CD4-positive, alpha-beta T cell (primary cell): ENCODE data around the gene RGS10. TPM values are rescaled to one million over a fixed set of nuclear protein-coding genes. Genes with fewer than 3 reads are reported as not detected.
"Not testable (repeated sequence)": the region's sequence is repeated elsewhere in the genome, so short reads cannot be mapped to it uniquely, and the experiment has no call there.

ENCODE experiments used
- ATAC-seq: fragments of 200-7000 bp; cut with Tn5 transposase; one replicate; pipeline ENCODE4 v1.10.0; 2022; ENCODE audit warnings: mild to moderate bottlenecking; ENCODE audit not compliant: poor library complexity
- CTCF ChIA-PET: fragments of 350-600 bp; sonication (Branson Sonifier 250); formaldehyde crosslinking; loops from one replicate; lab custom pipeline; 2021; ENCODE audit warnings: antibody characterized with exemption, inconsistent platforms; lab: Charles Lee
- POLR2A ChIA-PET: fragments of 350-600 bp; sonication (Branson Sonifier 250); formaldehyde crosslinking; loops from one replicate; lab custom pipeline; 2021; ENCODE audit warnings: antibody characterized with exemption, inconsistent platforms; lab: Charles Lee
- DNase-seq, 14 experiments: peaks; one replicate each; pipeline ENCODE4 v3.0.0-alpha.2; 2013 to 2020; ENCODE audit warnings: mixed read lengths in 2 of 14
- H3K27ac ChIP-seq, 2 donors: one replicate each; pipeline versions ENCODE4 v1.5.1 to v1.7.0; 2013; ENCODE audit warnings: low read length in 2 of 2, low read depth in 1 of 2, mild to moderate bottlenecking in 1 of 2
- H3K27me3 ChIP-seq, 2 experiments: 1 replicate in 1 of 2; 2 replicates in 1 of 2; pipeline versions ENCODE4 v1.6.1 to v1.7.0; 2013; ENCODE audit warnings: low read length in 2 of 2, control low read depth in 1 of 2, mild to moderate bottlenecking in 1 of 2, moderate library complexity in 1 of 2; ENCODE audit not compliant: insufficient read depth in 2 of 2, control insufficient read depth in 1 of 2
- H3K36me3 ChIP-seq: one replicate; pipeline ENCODE4 v1.6.1; 2013; ENCODE audit warnings: low read length, control low read depth; ENCODE audit not compliant: insufficient read depth
- H3K4me1 ChIP-seq: one replicate; pipeline ENCODE4 v1.6.1; 2013; ENCODE audit warnings: low read length, control low read depth; ENCODE audit not compliant: insufficient read depth
- H3K4me3 ChIP-seq: one replicate; pipeline ENCODE4 v1.5.1; 2013; ENCODE audit warnings: mild to moderate bottlenecking, low read length, moderate library complexity
- H3K9me3 ChIP-seq, 2 experiments: 1 replicate in 1 of 2; 2 replicates in 1 of 2; pipeline versions ENCODE4 v1.6.1 to v1.7.0; 2013; ENCODE audit warnings: low read length in 2 of 2, mild to moderate bottlenecking in 2 of 2, control low read depth in 1 of 2, moderate library complexity in 1 of 2; ENCODE audit not compliant: control insufficient read depth in 1 of 2, insufficient read depth in 1 of 2
- H3K27ac Mint-ChIP-seq: one replicate; pipeline ENCODE4 v1.8.0; 2020; ENCODE audit warnings: mixed read lengths
- H3K27me3 Mint-ChIP-seq: one replicate; pipeline ENCODE4 v1.8.0; 2021; ENCODE audit warnings: mixed read lengths
- H3K36me3 Mint-ChIP-seq: one replicate; pipeline ENCODE4 v1.8.0; 2021; ENCODE audit warnings: low read depth, mixed read lengths
- H3K4me1 Mint-ChIP-seq: one replicate; pipeline ENCODE4 v1.8.0; 2021; ENCODE audit warnings: low read depth, mixed read lengths
- H3K4me3 Mint-ChIP-seq: one replicate; pipeline ENCODE4 v1.8.0; 2020; ENCODE audit warnings: mild to moderate bottlenecking, mixed read lengths
- H3K9me3 Mint-ChIP-seq: one replicate; pipeline ENCODE4 v1.8.0; 2020; ENCODE audit warnings: mixed read lengths
- CTCF ChIP-seq: fragments of 200-600 bp; IDR thresholded peaks from one replicate; pipeline ENCODE4 v1.8.0; 2022; ENCODE audit warnings: antibody characterized with exemption, mild to moderate bottlenecking
- intact Hi-C, 2 experiments: fragments of 100-400 bp; cut with DNase I in 1 of 2; cut with micrococcal nuclease in 1 of 2; formaldehyde crosslinking; loops; one replicate each; pipeline versions ENCODE4 v1.15.1 to v1.9.0; 2023 to 2025; cut with DNase I, micrococcal nuclease
- total RNA-seq, 174 experiments: library from RNA in 2 of 174; stranded (reverse) in 2 of 174; gene quantifications; one replicate each; pipeline ENCODE4 v1.2.3 and lab custom pipeline; 2021 to 2026

Gene RGS10
- total RNA-seq, 2 experiments from 2014 or later: 132 to 134 TPM

- intact Hi-C loops: no loop called here
- no peak overlapping the region for H3K4me3 Mint-ChIP-seq
- no peak overlapping the region for H3K27ac Mint-ChIP-seq
- H3K27me3 Mint-ChIP-seq: no peaks in the 10 kb centered on the region
- no peak for DNase-seq
- no peaks in the 10 kb centered on the region for H3K4me1 ChIP-seq
- H3K9me3 Mint-ChIP-seq: no peaks in the 10 kb centered on the region
- CTCF ChIA-PET: interaction anchor here (1.1 kb wide), 1 partner anchor 19 kb away, joined by 4 read pairs; no protein-coding TSS in a partner anchor
- H3K36me3 ChIP-seq: no peaks in the 10 kb centered on the region
- TF ChIP-seq CTCF: no peak
- H3K4me3 ChIP-seq: no peak overlapping the region
- H3K4me1 Mint-ChIP-seq: no peaks in the 10 kb centered on the region
- no peaks in the 10 kb centered on the region for H3K9me3 ChIP-seq
- POLR2A ChIA-PET: no interaction called here
- H3K27ac ChIP-seq: no peak overlapping the region
- no peak for ATAC-seq
- no peaks in the 10 kb centered on the region for H3K36me3 Mint-ChIP-seq
- no peaks in the 10 kb centered on the region for H3K27me3 ChIP-seq
These were observed 19.6 kb upstream of the RGS10 start for GRCh38 chr10:119562097-119562496.

DNA sequence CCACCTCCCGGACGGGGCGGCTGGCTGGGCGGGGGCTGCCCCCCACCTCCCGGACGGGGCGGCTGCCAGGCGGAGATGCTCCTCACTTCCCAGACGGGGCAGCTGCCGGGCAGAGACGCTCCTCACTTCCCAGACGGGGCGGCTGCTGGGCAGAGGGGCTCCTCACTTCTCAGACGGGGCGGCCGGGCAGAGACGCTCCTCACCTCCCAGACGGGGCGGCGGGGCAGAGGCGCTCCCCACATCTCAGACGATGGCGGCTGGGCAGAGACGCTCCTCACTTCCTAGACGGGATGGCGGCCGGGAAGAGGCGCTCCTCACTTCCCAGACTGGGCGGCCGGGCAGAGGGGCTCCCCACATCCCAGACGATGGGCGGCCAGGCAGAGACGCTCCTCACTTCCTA is 17.0 kb upstream of the RGS10 start:
- H3K4me3 Mint-ChIP-seq, DNase-seq, H3K4me1 ChIP-seq, H3K4me3 ChIP-seq, H3K27me3 Mint-ChIP-seq, H3K27ac Mint-ChIP-seq, H3K9me3 Mint-ChIP-seq, H3K27me3 ChIP-seq, H3K36me3 Mint-ChIP-seq, H3K9me3 ChIP-seq, H3K4me1 Mint-ChIP-seq, ATAC-seq, intact Hi-C loops, CTCF ChIA-PET, H3K36me3 ChIP-seq, POLR2A ChIA-PET, H3K27ac ChIP-seq: not testable (repeated sequence)

GRCh38 chr10:119556081-119556480 is 13.6 kb upstream of the RGS10 start:
- H3K27me3 Mint-ChIP-seq, H3K9me3 Mint-ChIP-seq, H3K27me3 ChIP-seq, DNase-seq, H3K9me3 ChIP-seq, H3K4me3 ChIP-seq, H3K27ac Mint-ChIP-seq, H3K36me3 ChIP-seq, H3K36me3 Mint-ChIP-seq, H3K4me1 ChIP-seq, intact Hi-C loops, H3K27ac ChIP-seq, POLR2A ChIA-PET, H3K4me1 Mint-ChIP-seq, H3K4me3 Mint-ChIP-seq, ATAC-seq: not testable (repeated sequence)
- CTCF ChIA-PET: interaction anchor here (1.7 kb wide), 1 partner anchor 13 kb away, joined by 5 read pairs; the partner anchor contains the start of gene RGS10

- CTCF ChIA-PET: no interaction called here
- no peak for TF ChIP-seq CTCF
- intact Hi-C loops: no loop called here
- no peaks in the 10 kb centered on the region for H3K27me3 ChIP-seq
- H3K4me1 ChIP-seq: no peaks in the 10 kb centered on the region
- H3K9me3 ChIP-seq: no peaks in the 10 kb centered on the region
- no peak for ATAC-seq
- DNase-seq: no peak
- no peaks in the 10 kb centered on the region for H3K27me3 Mint-ChIP-seq
- no peak overlapping the region for H3K27ac ChIP-seq
- H3K36me3 ChIP-seq: no peaks in the 10 kb centered on the region
- H3K4me1 Mint-ChIP-seq: no peaks in the 10 kb centered on the region
- H3K27ac Mint-ChIP-seq: no peak overlapping the region
- no peak overlapping the region for H3K4me3 Mint-ChIP-seq
- no peaks in the 10 kb centered on the region for H3K36me3 Mint-ChIP-seq
- H3K4me3 ChIP-seq: no peak overlapping the region
- H3K9me3 Mint-ChIP-seq: no peaks in the 10 kb centered on the region
- POLR2A ChIA-PET: no interaction called here
These were observed 12.8 kb upstream of the RGS10 start for GRCh38 chr10:119555178-119555784.
